Liver (tissue), 5 donors: ENCODE results near the gene METTL6. TPM values are rescaled to one million over a fixed set of nuclear protein-coding genes. Genes with fewer than 3 reads are reported as not detected.

Source experiments
- polyA plus RNA-seq, 2 donors: library from polyadenylated mRNA; stranded (reverse) in 1 of 2; unstranded in 1 of 2; fragments of 200-250 nt in 1 of 2; fragments of >200 nt in 1 of 2; fragmentation: Nextera tagmentation in 1 of 2; extraction: Ambion mirVana in 1 of 2; gene quantifications; one replicate each; pipeline versions ENCODE4 v1.2.1 to v1.2.3, GENCODE V29; 2013 to 2015
- small RNA-seq: library from RNA; depleted of rRNA; stranded (forward); fragments of <200 nt; gene quantifications from one replicate; pipeline ENCODE3, GENCODE V24; 2014
- total RNA-seq, 2 donors: library from RNA; depleted of rRNA; stranded (reverse); fragments of >200 nt; gene quantifications; one replicate each; pipeline ENCODE4 v1.2.3, GENCODE V29; 2014
- donor health status: healthy.
- donor health status: healthy.
- donor health status: healthy.

The METTL6 gene
- total and polyA plus RNA-seq, 4 donors, result 2.0 to 9.1 (median 5.9) TPM

Small RNA genes lying within 50 kb of the gene (small RNA-seq; reads per million reads assigned to genes)
- gene HMGN2P7 (not detected), gene RNU6-1024P (not detected)

Other genes starting within 250 kb of the METTL6 start
- 10 to 100 TPM; 24.7 to 41.9 TPM for gene CAPN7, start 221.3 kb downstream of the METTL6 start, total RNA-seq
- 10 to 100 TPM in 1 of 2 donors, 1 to 10 TPM in 1; 9.5 to 11.2 TPM for gene CAPN7, start 221.3 kb downstream of the METTL6 start, polyA plus RNA-seq
- 10 to 100 TPM in 1 of 2 donors, 1 to 10 TPM in 1; 9.9 to 17.9 TPM for gene SH3BP5, start 95.0 kb downstream of the METTL6 start, total RNA-seq
- gene SH3BP5, start 95.0 kb downstream of the METTL6 start, polyA plus RNA-seq, result 10 to 100 TPM in 1 of 2 donors, 1 to 10 TPM in 1; 3.5 to 13.7 TPM
- 10 to 100 TPM; 12.6 to 15.0 TPM for gene EAF1, start 54 bp upstream of the METTL6 start, total RNA-seq
- gene EAF1, start 54 bp upstream of the METTL6 start, polyA plus RNA-seq, result 10 to 100 TPM in 1 of 2 donors, 1 to 10 TPM in 1; 4.6 to 10.2 TPM
- gene COLQ, start 94.2 kb upstream of the METTL6 start, total RNA-seq, result 1 to 10 TPM in 1 of 2 donors, under 1 TPM in 1; 0.33 to 1.0 TPM
- 1 to 10 TPM in 1 of 2 donors, under 1 TPM in 1; 0.27 to 2.6 TPM for gene COLQ, start 94.2 kb upstream of the METTL6 start, polyA plus RNA-seq
- 10 to 100 TPM; 13.4 to 46.9 TPM for gene HACL1, start 174.0 kb upstream of the METTL6 start, total RNA-seq
- gene HACL1, start 174.0 kb upstream of the METTL6 start, polyA plus RNA-seq, result 10 to 100 TPM; 28.2 to 36.2 TPM
- 10 to 100 TPM; 45.8 to 78.1 TPM for gene BTD, start 174.2 kb upstream of the METTL6 start, total RNA-seq
- 10 to 100 TPM; 46.6 to 49.0 TPM for gene BTD, start 174.2 kb upstream of the METTL6 start, polyA plus RNA-seq